ENCODE data around the gene ATF4. TPM values are rescaled to one million over a fixed set of nuclear protein-coding genes. Genes with fewer than 3 reads are reported as not detected.

ATF4 gene
- total and polyA plus RNA-seq, 8 donors: 155 to 929 (median 419) TPM

GRCh38 chr22:39479254-39479653 is 41.1 kb upstream of the ATF4 start:
- intact Hi-C loops (cut with DNase I; ENCODE audit: low total_unique reads): no loop called here
- Histone ChIP-seq H3K4me1 (peaks cover 12 to 19% (median 16%) of the 10 kb centered on the region in 4 donors), H3K4me3 (no peak overlapping the region), H3K27me3 (no peaks in the 10 kb centered on the region), H3K36me3 (peaks cover 0 to 13% (median 0%) of the 10 kb centered on the region in 4 donors), H3K9me3 (no peaks in the 10 kb centered on the region), H3K27ac (no peak overlapping the region)
- DNase-seq: no peak
- WGBS, 5 donors: 71 to 83% (median 81%) methylated on average over 3 of the region's 3 CpGs
- no peak for TF ChIP-seq EP300 (IDR thresholded peaks at IDR 0.05)
- no peak for TF ChIP-seq POLR2AphosphoS5 (IDR thresholded peaks at IDR 0.05)
- no peak for TF ChIP-seq POLR2A (IDR thresholded peaks at IDR 0.05)
- no peak for TF ChIP-seq CTCF (IDR thresholded peaks at IDR 0.05)

- WGBS, 5 donors: 58 to 77% (median 75%) methylated on average over 1 of the region's 1 CpG
These were observed 39.8 kb upstream of the ATF4 start for GRCh38 chr22:39480557-39480956.

DNA sequence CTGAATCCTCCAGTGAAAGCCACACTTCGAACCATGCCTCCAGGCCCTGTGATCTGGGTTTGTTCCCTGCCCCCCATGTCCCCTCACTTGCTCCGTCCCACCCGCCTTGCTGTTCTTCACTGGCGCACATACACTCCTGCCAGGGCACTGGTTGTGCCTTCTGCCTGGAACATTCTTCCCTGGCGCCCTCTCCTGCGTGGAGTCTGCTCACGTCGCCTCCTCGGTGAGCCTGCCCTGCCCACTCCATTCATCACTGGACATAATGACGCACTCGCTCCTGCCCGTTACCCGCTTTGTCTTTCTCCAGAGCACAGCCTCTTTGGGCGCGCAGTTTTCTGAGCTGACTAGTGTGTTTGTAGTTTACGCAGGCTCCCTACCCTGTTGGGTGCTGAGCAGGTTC is 39.3 kb upstream of the ATF4 start:
- Histone ChIP-seq H3K9me3 (no peaks in the 10 kb centered on the region), H3K27ac (no peak overlapping the region), H3K36me3 (peaks cover 0 to 13% (median 0%) of the 10 kb centered on the region in 4 donors), H3K4me3 (no peak overlapping the region), H3K4me1 (peaks cover 0 to under 1% (median under 1%) of the 10 kb centered on the region in 4 donors), H3K27me3 (no peaks in the 10 kb centered on the region)
- 91 to 94% (median 94%) methylated on average over 16 of the region's 16 CpGs for WGBS, 5 donors
- intact Hi-C loops (cut with DNase I; ENCODE audit: low total_unique reads): no loop called here
- DNase-seq: no peak
- TF ChIP-seq CTCF (IDR thresholded peaks at IDR 0.05) (no peak), EP300 (IDR thresholded peaks at IDR 0.05) (no peak), POLR2AphosphoS5 (IDR thresholded peaks at IDR 0.05) (no peak), POLR2A (IDR thresholded peaks at IDR 0.05) (no peak)

More at GRCh38 chr22:39480557-39480956, 39.8 kb upstream of the ATF4 start:
- intact Hi-C loops (cut with DNase I; ENCODE audit: low total_unique reads): no loop called here
- peaks cover under 1 to 6% (median 3%) of the 10 kb centered on the region in 4 donors for H3K4me1 ChIP-seq
- H3K9me3 ChIP-seq: no peaks in the 10 kb centered on the region
- no peak for TF ChIP-seq CTCF (IDR thresholded peaks at IDR 0.05)
- no peak for TF ChIP-seq EP300 (IDR thresholded peaks at IDR 0.05)
- no peak for TF ChIP-seq POLR2AphosphoS5 (IDR thresholded peaks at IDR 0.05)
- no peak for TF ChIP-seq POLR2A (IDR thresholded peaks at IDR 0.05)
- no peak overlapping the region for H3K4me3 ChIP-seq
- no peaks in the 10 kb centered on the region for H3K27me3 ChIP-seq
- H3K27ac ChIP-seq: no peak overlapping the region
- peaks cover 0 to 13% (median 0%) of the 10 kb centered on the region in 4 donors for H3K36me3 ChIP-seq
- DNase-seq: no peak

GRCh38 chr22:39481595-39481994 is 38.8 kb upstream of the ATF4 start:
- DNase-seq: no peak
- Histone ChIP-seq H3K4me3 (no peak overlapping the region), H3K36me3 (peaks cover 0 to 13% (median 0%) of the 10 kb centered on the region in 4 donors), H3K9me3 (no peaks in the 10 kb centered on the region), H3K4me1 (no peaks in the 10 kb centered on the region), H3K27me3 (no peaks in the 10 kb centered on the region), H3K27ac (no peak overlapping the region)
- WGBS, 5 donors: 89 to 96% (median 92%) methylated on average over 4 to 5 of the region's 5 CpGs
- intact Hi-C loops (cut with DNase I; ENCODE audit: low total_unique reads): no loop called here
- no peak for TF ChIP-seq POLR2AphosphoS5 (IDR thresholded peaks at IDR 0.05)
- no peak for TF ChIP-seq EP300 (IDR thresholded peaks at IDR 0.05)
- no peak for TF ChIP-seq CTCF (IDR thresholded peaks at IDR 0.05)
- no peak for TF ChIP-seq POLR2A (IDR thresholded peaks at IDR 0.05)

All from stomach (tissue), 9 donors.